Adrenal gland (tissue), 5 donors: ENCODE data around the gene ERCC4.

Experiments
- CTCF ChIP-seq, 6 experiments: fragments of 450-650 bp in 4 of 6; fragments of 200-600 bp in 2 of 6; sonication (generic) in 1 of 6; IDR thresholded peaks; 1 replicate in 5 of 6; 2 replicates in 1 of 6; pipeline versions ENCODE4 v1.5.1 to v1.8.0; 2016 to 2021; ENCODE audit warnings: antibody characterized with exemption in 6 of 6, mild to moderate bottlenecking in 2 of 6, moderate library complexity in 1 of 6
- POLR2A ChIP-seq, 2 donors: fragments of 450-650 bp; IDR thresholded peaks; one replicate each; pipeline ENCODE4 v1.6.1; 2017; ENCODE audit warnings: antibody characterized with exemption in 2 of 2, mild to moderate bottlenecking in 2 of 2, moderate library complexity in 1 of 2
- donor health status: DM: no; HTN: no; CAD: no.

- TF ChIP-seq CTCF (IDR thresholded peaks at IDR 0.05): no peak
- no peak for TF ChIP-seq POLR2A (IDR thresholded peaks at IDR 0.05)
Observed at GRCh38 chr16:13950821-13951547, 31.0 kb downstream of the ERCC4 start.
